Spleen (tissue), 7 donors: ENCODE results near the gene ATF6.

Experiments
- CTCF ChIP-seq, 11 experiments: fragments of 200-600 bp in 7 of 11; fragments of 450-650 bp in 4 of 11; sonication (generic) in 4 of 11; IDR thresholded peaks in 8 of 11; conservative IDR thresholded peaks in 3 of 11; 1 replicate in 7 of 11; 2 replicates in 4 of 11; pipeline versions ENCODE4 v1.4.0 to v1.8.0; 2016 to 2021; ENCODE audit warnings: antibody characterized with exemption in 11 of 11, inconsistent platforms in 4 of 11, mild to moderate bottlenecking in 1 of 11
- POLR2A ChIP-seq, 3 donors: fragments of 450-650 bp; IDR thresholded peaks; one replicate each; pipeline ENCODE4 v1.5.1; 2017; ENCODE audit warnings: antibody characterized with exemption in 3 of 3, mild to moderate bottlenecking in 1 of 3
- POLR2AphosphoS5 ChIP-seq, 3 donors: sonication (generic); formaldehyde crosslinking; IDR thresholded peaks; one replicate each; pipeline ENCODE4 v1.5.1; 2017; ENCODE audit warnings: antibody characterized with exemption in 3 of 3
- donor health status: DM: no; HTN: no; CAD: no; lungs with moderate emphysema.
- donor health status: DM: no; HTN: no; CAD: no.
- donor health status: DM: no; HTN: no; CAD: no.

GRCh38 chr1:161868832-161869231 lies 102.7 kb downstream of the ATF6 start:
- TF ChIP-seq CTCF (IDR thresholded peaks at IDR 0.05 in 8 of 11, conservative IDR thresholded peaks at IDR 0.05 in 3 of 11) (no peak), POLR2AphosphoS5 (IDR thresholded peaks at IDR 0.05) (no peak), POLR2A (IDR thresholded peaks at IDR 0.05) (no peak)
